ENCODE data around the gene ZC3H15. TPM values are rescaled to one million over a fixed set of nuclear protein-coding genes. Genes with fewer than 3 reads are reported as not detected.

ZC3H15 gene
- total and polyA plus RNA-seq, 2 of the 8 experiments (the other 6 are each of a cell fraction or from before 2014, with no cell fraction given) = 32.0 to 80.8 TPM

GRCh38 chr2:186466743-186467142, 19.3 kb upstream of the ZC3H15 start (continued):
- TF ChIP-seq CHD7 (IDR thresholded peaks at IDR 0.05; ENCODE audit: insufficient replicate concordance, low read length) = no peak
- TF ChIP-seq KDM5A (IDR thresholded peaks at IDR 0.05; ENCODE audit: low read length) = no peak

All from H1 (cell line).